DMS53 treated with DMSO at 0.1 percent for 48 hours (cell line): Measurements from ENCODE around the gene TXK.

Experiments used
- DNase-seq: peaks from one replicate; lab custom pipeline; 2025; ENCODE audit not compliant: unreplicated experiment; lab: John Stamatoyannopoulos, UW

TXK gene

GRCh38 chr4:48064349-48064748, 69.7 kb downstream of the TXK start:
- no peak for DNase-seq

GRCh38 chr4:48058617-48059530, 75.2 kb downstream of the TXK start:
- no peak for DNase-seq

GRCh38 chr4:48051078-48051477, 83.0 kb downstream of the TXK start:
- no peak for DNase-seq

- DNase-seq = no peak
Measured at GRCh38 chr4:48049483-48049882, 84.6 kb downstream of the TXK start.

- no peak for DNase-seq
Measured at GRCh38 chr4:48047896-48048295, 86.2 kb downstream of the TXK start.

- DNase-seq = no peak
Measured at GRCh38 chr4:48047421-48047844, 86.6 kb downstream of the TXK start.

GRCh38 chr4:48046059-48046458, 88.0 kb downstream of the TXK start:
- no peak for DNase-seq

GRCh38 chr4:48044298-48044697, 89.8 kb downstream of the TXK start:
- no peak for DNase-seq

GRCh38 chr4:48043504-48043903, 90.5 kb downstream of the TXK start:
- DNase-seq = no peak

- DNase-seq = peak; percentile 84
Measured at GRCh38 chr4:48042979-48043461, 91.0 kb downstream of the TXK start.

GRCh38 chr4:48041535-48042137, 92.4 kb downstream of the TXK start:
- DNase-seq = no peak

- DNase-seq = no peak
Measured at GRCh38 chr4:48039561-48039960, 94.5 kb downstream of the TXK start.

GRCh38 chr4:48038666-48039065, 95.4 kb downstream of the TXK start:
- DNase-seq = no peak

- DNase-seq = no peak
Measured at GRCh38 chr4:48037117-48037462, 97.0 kb downstream of the TXK start.

- no peak for DNase-seq
Measured at GRCh38 chr4:48035952-48036351, 98.1 kb downstream of the TXK start.

GRCh38 chr4:48033825-48034413, 100.1 kb downstream of the TXK start:
- peak; percentile 17 for DNase-seq

GRCh38 chr4:48033412-48033811, 100.6 kb downstream of the TXK start:
- no peak for DNase-seq

- no peak for DNase-seq
Measured at GRCh38 chr4:48032721-48033120, 101.3 kb downstream of the TXK start.

GRCh38 chr4:48031802-48032525, 102.1 kb downstream of the TXK start:
- no peak for DNase-seq

- DNase-seq = no peak
Measured at GRCh38 chr4:48030470-48030869, 103.6 kb downstream of the TXK start.

- DNase-seq = no peak
Measured at GRCh38 chr4:48028696-48029095, 105.4 kb downstream of the TXK start.
